ENCODE results near the gene RCSD1. TPM values are rescaled to one million over a fixed set of nuclear protein-coding genes. Genes with fewer than 3 reads are reported as not detected.

Gene RCSD1
- total RNA-seq, 4 donors from 2014 or later, result 7.1 to 14.2 (median 10.8) TPM

- no peaks in the 10 kb centered on the region for H3K9me3 ChIP-seq
- 78 to 79% methylated on average over 5 of the region's 5 CpGs for WGBS, 2 donors
- no peak overlapping the region for H3K4me3 ChIP-seq (replicated peaks in 1 of 3)
- TF ChIP-seq POLR2A (IDR thresholded peaks at IDR 0.05) (no peak), CTCF (IDR thresholded peaks at IDR 0.05) (no peak)
- H3K36me3 ChIP-seq, result no peaks in the 10 kb centered on the region
- DNase-seq, result no peak
- peak overlapping the region in 1 of 3 donors; percentile 56 for H3K27ac ChIP-seq
- H3K4me1 ChIP-seq, result peaks cover 5 to 15% of the 10 kb centered on the region in 2 donors
- intact Hi-C loops (cut with DNase I), result no loop called here
- H3K27me3 ChIP-seq, result no peaks in the 10 kb centered on the region
Measured at GRCh38 chr1:167648252-167648849, 18.3 kb downstream of the RCSD1 start.

- intact Hi-C loops (cut with DNase I), result no loop called here
- H3K4me3 ChIP-seq (replicated peaks in 1 of 3), result no peak overlapping the region
- no peaks in the 10 kb centered on the region for H3K27me3 ChIP-seq
- H3K9me3 ChIP-seq, result no peaks in the 10 kb centered on the region
- H3K36me3 ChIP-seq, result no peaks in the 10 kb centered on the region
- H3K4me1 ChIP-seq, result peaks cover 5 to 15% of the 10 kb centered on the region in 2 donors
- H3K27ac ChIP-seq, result peak overlapping the region in 1 of 3 donors; percentile 56
- DNase-seq, result no peak
- 79 to 84% methylated on average over 8 of the region's 8 CpGs for WGBS, 2 donors
- TF ChIP-seq POLR2A (IDR thresholded peaks at IDR 0.05) (no peak), CTCF (IDR thresholded peaks at IDR 0.05) (no peak)
Measured at GRCh38 chr1:167648978-167649744, 19.1 kb downstream of the RCSD1 start.

- Histone ChIP-seq H3K4me1 (peaks cover 5 to 15% of the 10 kb centered on the region in 2 donors), H3K27me3 (no peaks in the 10 kb centered on the region), H3K9me3 (no peaks in the 10 kb centered on the region), H3K4me3 (replicated peaks in 1 of 3) (no peak overlapping the region), H3K27ac (peak overlapping the region in 2 of 3 donors; percentile 5 to 23), H3K36me3 (no peaks in the 10 kb centered on the region)
- intact Hi-C loops (cut with DNase I), result no loop called here
- DNase-seq, result no peak
- TF ChIP-seq POLR2A (IDR thresholded peaks at IDR 0.05) (no peak), CTCF (IDR thresholded peaks at IDR 0.05) (no peak)
- 81 to 86% methylated on average over 13 to 15 of the region's 16 CpGs for WGBS, 2 donors
Measured at GRCh38 chr1:167650269-167651160, 20.5 kb downstream of the RCSD1 start.

- 86 to 87% methylated on average over 7 of the region's 7 CpGs for WGBS, 2 donors
- peaks cover 5 to 15% of the 10 kb centered on the region in 2 donors for H3K4me1 ChIP-seq
- no peak overlapping the region for H3K4me3 ChIP-seq (replicated peaks in 1 of 3)
- H3K36me3 ChIP-seq, result no peaks in the 10 kb centered on the region
- no peaks in the 10 kb centered on the region for H3K9me3 ChIP-seq
- H3K27me3 ChIP-seq, result no peaks in the 10 kb centered on the region
- TF ChIP-seq CTCF (IDR thresholded peaks at IDR 0.05) (no peak), POLR2A (IDR thresholded peaks at IDR 0.05) (no peak)
- H3K27ac ChIP-seq, result peak overlapping the region in 2 of 3 donors; percentile 5 to 23
- DNase-seq, result no peak
- intact Hi-C loops (cut with DNase I), result no loop called here
Measured at GRCh38 chr1:167651161-167651693, 21.2 kb downstream of the RCSD1 start.

Data from thyroid gland (tissue), 4 donors.